Measurements from ENCODE around the gene ARRB2.
"Not testable (repeated sequence)": the region's sequence is repeated elsewhere in the genome, so short reads cannot be mapped to it uniquely, and the experiment has no call there.

ARRB2 gene

GRCh38 chr17:4709794-4710692 is at the start of gene ARRB2:
Gene ARRB2, plus strand, starts transcription at chr17:4710632. Its CDS starts 90 bp downstream, at chr17:4710722.
- DNase-seq (ENCODE audit: low read depth, low spot score), result peak; percentile 98

- DNase-seq (ENCODE audit: low read depth, low spot score), result no peak
Observed at GRCh38 chr17:4663711-4664110, 46.7 kb upstream of the ARRB2 start.

- DNase-seq (ENCODE audit: low read depth, low spot score), result no peak
Observed at GRCh38 chr17:4664230-4664629, 46.2 kb upstream of the ARRB2 start.

- DNase-seq (ENCODE audit: low read depth, low spot score), result no peak
Observed at GRCh38 chr17:4665027-4665426, 45.4 kb upstream of the ARRB2 start.

GRCh38 chr17:4666296-4666695 is 44.1 kb upstream of the ARRB2 start:
- DNase-seq (ENCODE audit: low read depth, low spot score), result no peak

GRCh38 chr17:4667166-4667565 is 43.3 kb upstream of the ARRB2 start:
- DNase-seq (ENCODE audit: low read depth, low spot score), result no peak

GRCh38 chr17:4672055-4672630 is 38.3 kb upstream of the ARRB2 start:
- DNase-seq (ENCODE audit: low read depth, low spot score), result no peak

- DNase-seq (ENCODE audit: low read depth, low spot score), result no peak
Observed at GRCh38 chr17:4672751-4673150, 37.7 kb upstream of the ARRB2 start.

GRCh38 chr17:4673169-4673568 is 37.3 kb upstream of the ARRB2 start:
- DNase-seq (ENCODE audit: low read depth, low spot score), result no peak

- no peak for DNase-seq (ENCODE audit: low read depth, low spot score)
Observed at GRCh38 chr17:4673986-4674684, 36.3 kb upstream of the ARRB2 start.

GRCh38 chr17:4674685-4674998 is 35.8 kb upstream of the ARRB2 start:
- no peak for DNase-seq (ENCODE audit: low read depth, low spot score)

GRCh38 chr17:4675791-4676190 is 34.6 kb upstream of the ARRB2 start:
- no peak for DNase-seq (ENCODE audit: low read depth, low spot score)

GRCh38 chr17:4676791-4677190 is 33.6 kb upstream of the ARRB2 start:
- no peak for DNase-seq (ENCODE audit: low read depth, low spot score)

GRCh38 chr17:4678448-4679026 is 31.9 kb upstream of the ARRB2 start:
- DNase-seq (ENCODE audit: low read depth, low spot score), result peak; percentile 12

GRCh38 chr17:4679658-4680057 is 30.8 kb upstream of the ARRB2 start:
- no peak for DNase-seq (ENCODE audit: low read depth, low spot score)

GRCh38 chr17:4683739-4684138 is 26.7 kb upstream of the ARRB2 start:
- DNase-seq (ENCODE audit: low read depth, low spot score), result not testable (repeated sequence)

- DNase-seq (ENCODE audit: low read depth, low spot score), result not testable (repeated sequence)
Observed at GRCh38 chr17:4689872-4690271, 20.6 kb upstream of the ARRB2 start.

GRCh38 chr17:4690745-4691144 is 19.7 kb upstream of the ARRB2 start:
- no peak for DNase-seq (ENCODE audit: low read depth, low spot score)

GRCh38 chr17:4691686-4692085 is 18.7 kb upstream of the ARRB2 start:
- no peak for DNase-seq (ENCODE audit: low read depth, low spot score)

- DNase-seq (ENCODE audit: low read depth, low spot score), result no peak
Observed at GRCh38 chr17:4693416-4693815, 17.0 kb upstream of the ARRB2 start.

GRCh38 chr17:4696437-4696805 is 14.0 kb upstream of the ARRB2 start:
- DNase-seq (ENCODE audit: low read depth, low spot score), result no peak

GRCh38 chr17:4699401-4700056 is 10.9 kb upstream of the ARRB2 start:
- not testable (repeated sequence) for DNase-seq (ENCODE audit: low read depth, low spot score)

All from brain pericyte (primary cell).